K562 (cell line): ENCODE measurements around the gene DDAH2. TPM values are rescaled to one million over a fixed set of nuclear protein-coding genes. Genes with fewer than 3 reads are reported as not detected.

Experiments
- ARHGAP35 ChIP-seq: fragments of 450-650 bp; IDR thresholded peaks from 2 replicates; pipeline ENCODE4 v1.6.1; 2018; ENCODE audit not compliant: partially characterized antibody
- ARID2 ChIP-seq: fragments of 450-650 bp; IDR thresholded peaks from 2 replicates; pipeline ENCODE4 v1.6.1; 2017; ENCODE audit warnings: antibody characterized with exemption, mild to moderate bottlenecking
- CBX5 ChIP-seq: IDR thresholded peaks from 2 replicates; pipeline ENCODE4 v1.6.1; 2014; ENCODE audit warnings: low read depth, borderline replicate concordance
- DIDO1 ChIP-seq: fragments of 450-650 bp; IDR thresholded peaks from 2 replicates; pipeline ENCODE4 v1.6.1; 2016; ENCODE audit warnings: low read depth, missing biosample characterization, missing genetic modification characterization
- ELF1 ChIP-seq: fragments of 200-800 bp; sonication (Bioruptor generic); IDR thresholded peaks from 2 replicates; pipeline ENCODE4 v1.6.1; 2016; ENCODE audit warnings: missing genetic modification characterization, missing compliant biosample characterization
- ESRRB ChIP-seq: fragments of 250-450 bp; sonication (Bioruptor Pico); IDR thresholded peaks from 2 replicates; pipeline ENCODE4 v1.5.0; 2020; ENCODE audit warnings: mild to moderate bottlenecking, moderate library complexity, borderline replicate concordance
- FOXP1 ChIP-seq: sonication (generic); formaldehyde crosslinking; IDR thresholded peaks from 2 replicates; pipeline ENCODE4 v1.8.0; 2022; ENCODE audit warnings: mild to moderate bottlenecking, missing genetic modification reagents
- GATAD2A ChIP-seq: fragments of 450-650 bp; IDR thresholded peaks from 2 replicates; pipeline ENCODE4 v1.6.1; 2017
- HEY1 ChIP-seq: fragments of 250-450 bp; sonication (Bioruptor Pico); IDR thresholded peaks from 2 replicates; pipeline ENCODE4 v1.5.0; 2020; ENCODE audit warnings: mild to moderate bottlenecking, moderate library complexity, borderline replicate concordance
- JUND ChIP-seq, 2 experiments: IDR thresholded peaks; 2 replicates in 1 of 2; 3 replicates in 1 of 2; pipeline ENCODE4 v1.6.1; 2011; ENCODE audit warnings: borderline replicate concordance in 2 of 2, low read depth in 2 of 2, low read length in 2 of 2, improper control_type of control experiment in 1 of 2, missing biosample characterization in 1 of 2, missing genetic modification characterization in 1 of 2, missing genetic modification reagents in 1 of 2
- KAT2B ChIP-seq: IDR thresholded peaks from one replicate; pipeline ENCODE4 v1.6.1; 2012; ENCODE audit warnings: low read depth, mild to moderate bottlenecking, control low read depth, inconsistent platforms, low read length, moderate library complexity
- MAFG ChIP-seq: fragments of 450-650 bp; conservative IDR thresholded peaks from 2 replicates; pipeline ENCODE4 v1.6.1; 2016; ENCODE audit warnings: missing genetic modification characterization, missing compliant biosample characterization
- MED1 ChIP-seq: sonication (generic); formaldehyde crosslinking; IDR thresholded peaks from 2 replicates; pipeline ENCODE4 v1.8.1; 2023; ENCODE audit warnings: missing genetic modification reagents, borderline replicate concordance
- NFE2 ChIP-seq: IDR thresholded peaks from 2 replicates; pipeline ENCODE4 v1.6.1; 2014; ENCODE audit warnings: antibody characterized with exemption, low read depth
- PCBP1 ChIP-seq: fragments of 200-400 bp; formaldehyde crosslinking; IDR thresholded peaks from 2 replicates; pipeline ENCODE4 v1.6.1; 2018; ENCODE audit warnings: mild to moderate bottlenecking, low read depth, low read length; ENCODE audit not compliant: poor library complexity, severe bottlenecking
- PCBP2 ChIP-seq: fragments of 200-400 bp; formaldehyde crosslinking; IDR thresholded peaks from 2 replicates; pipeline ENCODE4 v1.6.1; 2018; ENCODE audit warnings: low read length, low read depth, mild to moderate bottlenecking, moderate library complexity; ENCODE audit not compliant: poor library complexity, severe bottlenecking
- PRPF4 ChIP-seq: fragments of 200-400 bp; formaldehyde crosslinking; IDR thresholded peaks from one replicate; pipeline ENCODE4 v1.6.1; 2017; ENCODE audit warnings: low read length, low read depth, mild to moderate bottlenecking; ENCODE audit not compliant: insufficient read depth, poor library complexity, severe bottlenecking
- RBM22 ChIP-seq: fragments of 200-400 bp; formaldehyde crosslinking; IDR thresholded peaks from 2 replicates; pipeline ENCODE4 v1.6.1; 2018; ENCODE audit warnings: low read length, low read depth; ENCODE audit not compliant: poor library complexity, severe bottlenecking
- RFX7 ChIP-seq: fragments of 250-450 bp; sonication (Bioruptor Pico); IDR thresholded peaks from 2 replicates; pipeline ENCODE4 v1.5.1; 2021; ENCODE audit warnings: mild to moderate bottlenecking
- SMAD1 ChIP-seq: fragments of 150-350 bp; IDR thresholded peaks from 2 replicates; pipeline ENCODE4 v1.6.1; 2014; ENCODE audit warnings: low read length, low read depth; ENCODE audit not compliant: partially characterized antibody
- SRSF9 ChIP-seq: fragments of 200-400 bp; formaldehyde crosslinking; IDR thresholded peaks from 2 replicates; pipeline ENCODE4 v1.6.1; 2017; ENCODE audit warnings: low read depth, low read length, borderline replicate concordance
- YY1 ChIP-seq, 3 experiments: IDR thresholded peaks; 2 replicates each; pipeline ENCODE4 v1.6.1; 2011; ENCODE audit warnings: low read length in 2 of 3, mild to moderate bottlenecking in 2 of 3, moderate library complexity in 2 of 3, borderline replicate concordance in 1 of 3, control low read depth in 1 of 3, low read depth in 1 of 3; ENCODE audit not compliant: insufficient read depth in 3 of 3, insufficient replicate concordance in 2 of 3, control insufficient read depth in 1 of 3, insufficient read length in 1 of 3; ENCODE audit errors: extremely low read depth in 1 of 3
- ZC3H11A ChIP-seq: IDR thresholded peaks from 2 replicates; pipeline ENCODE4 v1.6.1; 2012; ENCODE audit warnings: low read depth, low read length, improper control_type of control experiment
- ZHX1 ChIP-seq: fragments of 150-350 bp; conservative IDR thresholded peaks from 2 replicates; pipeline ENCODE4 v1.6.1; 2014; ENCODE audit warnings: low read length
- ZNF121 ChIP-seq: sonication (generic); formaldehyde crosslinking; conservative IDR thresholded peaks from 2 replicates; pipeline ENCODE4 v1.8.0; 2022; ENCODE audit warnings: missing genetic modification reagents
- ZNF212 ChIP-seq: fragments of 450-650 bp; formaldehyde crosslinking; IDR thresholded peaks from 2 replicates; pipeline ENCODE4 v1.4.0; 2020; ENCODE audit warnings: mild to moderate bottlenecking
- polyA plus RNA-seq, 8 experiments: library from polyadenylated mRNA; depleted of rRNA in 4 of 8; stranded (reverse) in 5 of 8; unstranded in 3 of 8; fragments of >200 nt; fragmentation: Nextera tagmentation in 2 of 8; fragmentation: Illumina TruSeq in 1 of 8; extraction: Ambion mirVana in 2 of 8; extraction: Trizol in 1 of 8; gene quantifications; 2 replicates each; pipeline versions ENCODE4 v1.2.1 to v1.2.3, GENCODE V29; 2011 to 2014; ENCODE audit warnings: inconsistent platforms in 1 of 8, missing spikeins in 1 of 8
- total RNA-seq, 7 experiments: library from RNA; depleted of rRNA in 6 of 7; stranded (reverse); fragments of >200 nt in 6 of 7; fragmentation: Illumina TruSeq in 2 of 7; extraction: Trizol in 2 of 7; gene quantifications; 2 replicates each; pipeline versions ENCODE4 v1.2.1 to v1.2.3, GENCODE V29; 2011 to 2021; ENCODE audit warnings: low replicate concordance in 1 of 7
- TF ChIP-seq, protein P1 (sequence below): sonication (generic); formaldehyde crosslinking; IDR thresholded peaks from 2 replicates; pipeline ENCODE4 v1.8.0; 2022; ENCODE audit warnings: mild to moderate bottlenecking, missing genetic modification reagents

DDAH2 gene
- total and polyA plus RNA-seq, 9 of the 15 experiments (the other 6 are each of a cell fraction or from before 2014, with no cell fraction given): 1.8 to 45.4 (median 21.4) TPM

DNA sequence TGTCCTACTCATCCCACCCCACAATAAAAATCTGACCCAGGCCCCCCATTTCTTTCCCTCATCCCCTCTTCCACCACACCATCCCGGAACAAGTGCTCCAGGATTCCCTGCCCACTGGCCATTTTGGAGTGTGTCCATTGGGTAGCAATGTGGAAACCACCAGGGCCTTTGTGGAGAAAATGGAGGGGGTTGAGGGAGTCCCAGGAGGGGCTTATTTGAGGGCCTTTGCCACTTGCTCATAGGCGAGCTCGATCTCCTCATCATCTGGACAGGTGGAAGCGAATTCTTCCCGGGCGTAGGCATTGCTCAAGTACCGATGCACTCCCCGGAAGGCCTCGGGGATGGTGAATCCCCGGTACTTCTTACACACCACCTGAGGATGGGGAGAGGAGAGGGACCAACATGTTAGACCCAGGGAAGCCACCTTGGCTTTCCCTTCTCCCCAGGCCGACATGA, 1.6 kb upstream of the DDAH2 start (continued):
- TF ChIP-seq JUND (IDR thresholded peaks at IDR 0.05; ENCODE audit: borderline replicate concordance, low read depth, low read length) (no peak), JUND (tag; IDR thresholded peaks at IDR 0.05; ENCODE audit: borderline replicate concordance, low read depth, low read length) (0 out of 3 replicates have a peak, but pooled peaks have one; percentile 13), RBM22 (no peak), MAFG (tag) (no peak), FOXP1 (CRISPR knock-in tag) (0 out of 2 replicates have a peak, but pooled peaks have one; percentile 13), ZHX1 (no peak), SRSF9 (no peak), DIDO1 (tag) (no peak), ARHGAP35 (no peak), YY1 (IDR thresholded peaks at IDR 0.05; ENCODE audit: borderline replicate concordance in 1 of 3, control insufficient read depth in 1 of 3, extremely low read depth in 1 of 3, insufficient read depth in 3 of 3, insufficient read length in 1 of 3, insufficient replicate concordance in 2 of 3, low read depth in 1 of 3, low read length in 2 of 3) (peak in 1 of 3 experiments; percentile 28), CBX5 (no peak), GATAD2A (no peak), ZC3H11A (no peak), ESRRB (0 out of 2 replicates have a peak, but pooled peaks have one; percentile 9), SMAD1 (no peak), ELF1 (tag) (no peak), PRPF4 (no peak), PCBP2 (no peak), ZNF212 (CRISPR knock-in tag) (no peak), PCBP1 (no peak), RFX7 (CRISPR knock-in tag) (no peak), MED1 (no peak), KAT2B (no peak), NFE2 (no peak), ARID2 (peak; percentile 3; the same call in 1 of the 2 replicates), HEY1 (CRISPR knock-in tag) (no peak), ZNF121 (CRISPR knock-in tag) (no peak)
- TF ChIP-seq, protein P1, sequence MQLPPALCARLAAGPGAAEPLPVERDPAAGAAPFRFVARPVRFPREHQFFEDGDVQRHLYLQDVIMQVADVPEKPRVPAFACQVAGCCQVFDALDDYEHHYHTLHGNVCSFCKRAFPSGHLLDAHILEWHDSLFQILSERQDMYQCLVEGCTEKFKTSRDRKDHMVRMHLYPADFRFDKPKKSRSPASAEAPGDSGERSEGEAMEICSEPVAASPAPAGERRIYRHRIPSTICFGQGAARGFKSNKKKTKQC (CRISPR knock-in tag): no peak
